B cell (primary cell): ENCODE data around the gene E2F7. TPM values are rescaled to one million over a fixed set of nuclear protein-coding genes. Genes with fewer than 3 reads are reported as not detected.

Experiments
- ATAC-seq: fragments of 200-7000 bp; cut with Tn5 transposase; one replicate; pipeline ENCODE4 v1.10.0; 2021; ENCODE audit warnings: low read depth, mild to moderate bottlenecking, moderate number of reproducible peaks, moderate library complexity
- CTCF ChIA-PET: fragments of 350-600 bp; sonication (Branson Sonifier 250); formaldehyde crosslinking; loops from one replicate; lab custom pipeline; 2021; ENCODE audit warnings: antibody characterized with exemption, inconsistent platforms; lab: Charles Lee
- POLR2A ChIA-PET: fragments of 350-600 bp; sonication (Branson Sonifier 250); formaldehyde crosslinking; loops from one replicate; lab custom pipeline; 2021; ENCODE audit warnings: antibody characterized with exemption; lab: Charles Lee
- DNase-seq: peaks from one replicate; pipeline ENCODE4 v3.0.0; 2013
- H2AFZ ChIP-seq: 2 replicates; pipeline ENCODE4 v1.6.1; 2012; ENCODE audit warnings: mild to moderate bottlenecking, low read depth, low read length; ENCODE audit not compliant: insufficient read depth, poor library complexity, severe bottlenecking
- H3K27ac ChIP-seq, 2 donors: 1 replicate in 1 of 2; 2 replicates in 1 of 2; pipeline ENCODE4 v1.5.1; 2012 to 2013; ENCODE audit warnings: low read length in 2 of 2, mild to moderate bottlenecking in 2 of 2, moderate library complexity in 1 of 2
- H3K27me3 ChIP-seq, 4 experiments: fragments of 200-600 bp in 1 of 4; sonication (generic) in 1 of 4; replicated peaks in 1 of 4; 1 replicate in 2 of 4; 2 replicates in 2 of 4; pipeline versions ENCODE4 v1.6.1 to v1.7.0; 2013 to 2016; ENCODE audit warnings: low read length in 3 of 4, mild to moderate bottlenecking in 2 of 4, mixed read lengths in 1 of 4, moderate library complexity in 1 of 4; ENCODE audit not compliant: insufficient read depth in 4 of 4, control insufficient read depth in 3 of 4; ENCODE audit errors: control extremely low read depth in 1 of 4
- H3K36me3 ChIP-seq, 2 experiments: replicated peaks in 1 of 2; 1 replicate in 1 of 2; 2 replicates in 1 of 2; pipeline versions ENCODE4 v1.6.1 to v1.7.1; 2013; ENCODE audit warnings: low read length in 1 of 2; ENCODE audit not compliant: insufficient read depth in 2 of 2, control insufficient read depth in 1 of 2; ENCODE audit errors: control extremely low read depth in 1 of 2, extremely low read depth in 1 of 2
- H3K4me1 ChIP-seq, 2 donors: fragments of 200-600 bp in 1 of 2; sonication (generic) in 1 of 2; 1 replicate in 1 of 2; 2 replicates in 1 of 2; pipeline versions ENCODE4 v1.5.1 to v1.6.1; 2013 to 2017; ENCODE audit warnings: low read length in 2 of 2; ENCODE audit not compliant: control insufficient read depth in 2 of 2, insufficient read depth in 2 of 2
- H3K4me2 ChIP-seq: replicated peaks from 2 replicates; pipeline ENCODE3; 2012; ENCODE audit warnings: mild to moderate bottlenecking, low read depth, low read length; ENCODE audit not compliant: poor library complexity, severe bottlenecking
- H3K4me3 ChIP-seq, 5 experiments: fragments of 200-600 bp in 1 of 5; sonication (generic) in 1 of 5; 1 replicate in 3 of 5; 2 replicates in 2 of 5; pipeline versions ENCODE4 v1.5.1 to v1.7.0; 2011 to 2016; ENCODE audit warnings: low read length in 4 of 5, mild to moderate bottlenecking in 4 of 5, low read depth in 2 of 5, control low read depth in 1 of 5, moderate library complexity in 1 of 5; ENCODE audit not compliant: insufficient read depth in 1 of 5; ENCODE audit errors: control extremely low read depth in 1 of 5, extremely low read depth in 1 of 5
- H3K79me2 ChIP-seq: fragments of 200-600 bp; sonication (generic); one replicate; pipeline ENCODE4 v1.6.0; 2016; ENCODE audit warnings: low read length; ENCODE audit not compliant: control insufficient read depth, insufficient read depth
- H3K9ac ChIP-seq: fragments of 200-600 bp; sonication (generic); 2 replicates; pipeline ENCODE4 v1.6.1; 2017; ENCODE audit warnings: mild to moderate bottlenecking, low read length, moderate library complexity
- H3K9me3 ChIP-seq, 3 donors: one replicate each; pipeline versions ENCODE4 v1.6.1 to v1.7.1; 2013; ENCODE audit warnings: low read length in 2 of 3; ENCODE audit not compliant: control insufficient read depth in 2 of 3, insufficient read depth in 1 of 3; ENCODE audit errors: control extremely low read depth in 1 of 3
- H4K20me1 ChIP-seq: 2 replicates; pipeline ENCODE4 v1.6.0; 2012; ENCODE audit warnings: mild to moderate bottlenecking, low read length; ENCODE audit not compliant: insufficient read depth, control insufficient read depth, poor library complexity, severe bottlenecking
- H3K27ac Mint-ChIP-seq: one replicate; pipeline ENCODE4 v1.8.0; 2021; ENCODE audit warnings: mixed read lengths
- H3K27me3 Mint-ChIP-seq: one replicate; pipeline ENCODE4 v1.8.0; 2021; ENCODE audit warnings: mixed read lengths
- H3K4me1 Mint-ChIP-seq: one replicate; pipeline ENCODE4 v1.8.0; 2021; ENCODE audit warnings: mixed read lengths
- H3K4me3 Mint-ChIP-seq: one replicate; pipeline ENCODE4 v1.8.0; 2021; ENCODE audit warnings: mixed read lengths
- H3K9me3 Mint-ChIP-seq: one replicate; pipeline ENCODE4 v1.8.0; 2022; ENCODE audit warnings: mixed read lengths; ENCODE audit not compliant: insufficient read depth
- EZH2 ChIP-seq: IDR thresholded peaks from 2 replicates; pipeline ENCODE4 v1.6.1; 2012; ENCODE audit warnings: borderline replicate concordance, low read depth, mild to moderate bottlenecking, moderate library complexity, low read length; ENCODE audit not compliant: insufficient read depth, poor library complexity, severe bottlenecking
- WGBS: methylation state at CpG from one replicate; pipeline ENCODE4 v1.1.5; 2013; ENCODE audit warnings: missing lambda C conversion rate; ENCODE audit not compliant: insufficient coverage; 5-methylcytosine and 5-hydroxymethylcytosine counted together
- intact Hi-C: fragments of 100-400 bp; cut with micrococcal nuclease; formaldehyde crosslinking; loops from one replicate; pipeline ENCODE4 v1.10.0; 2022
- polyA plus RNA-seq: library from polyadenylated mRNA; depleted of rRNA; stranded (reverse); fragments of >200 nt; gene quantifications from 2 replicates; pipeline ENCODE4 v1.2.3, GENCODE V29; 2012
- total RNA-seq, 2 donors: library from RNA; stranded (reverse); fragments of 120-200 nt in 1 of 2; gene quantifications; 1 replicate in 1 of 2; 2 replicates in 1 of 2; pipeline versions ENCODE4 v1.2.3 to v1.2.4, GENCODE V29; 2013 to 2022
- TF ChIP-seq, protein P1 (sequence below): fragments of 200-600 bp; IDR thresholded peaks from one replicate; pipeline ENCODE4 v1.8.0; 2022; ENCODE audit warnings: antibody characterized with exemption, mild to moderate bottlenecking

E2F7 gene
- total and polyA plus RNA-seq, 2 donors (not counting 1 experiment from before 2014, with no cell fraction given): 0.15 to 0.42 TPM

DNA sequence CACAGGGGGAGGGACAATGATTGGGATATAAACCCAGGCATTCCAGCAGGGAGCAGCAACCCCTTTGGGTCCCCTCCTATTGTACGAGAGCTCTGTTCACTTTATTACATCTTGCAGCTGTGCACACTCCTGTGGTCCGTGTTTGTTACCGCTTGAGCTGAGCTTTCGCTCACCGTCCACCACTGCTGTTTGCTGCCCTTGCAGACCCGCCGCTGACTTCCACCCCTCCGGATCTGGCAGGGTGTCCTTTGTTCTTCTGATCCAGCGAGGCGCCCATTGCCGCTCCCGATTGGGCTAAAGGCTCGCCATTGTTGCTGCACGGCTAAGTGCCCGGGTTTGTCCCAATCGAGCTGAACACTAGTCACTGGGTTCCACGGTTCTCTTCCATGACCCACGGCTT lies 64.1 kb downstream of the E2F7 start:
- H3K4me3 Mint-ChIP-seq: no peak overlapping the region
- Histone ChIP-seq H3K36me3 (no peaks in the 10 kb centered on the region), H2AFZ (no peak overlapping the region), H3K4me1 (no peaks in the 10 kb centered on the region), H3K9ac (no peak overlapping the region), H3K4me3 (no peak overlapping the region), H3K27ac (no peak overlapping the region), H3K9me3 (no peaks in the 10 kb centered on the region), H3K79me2 (no peaks in the 10 kb centered on the region), H4K20me1 (no peaks in the 10 kb centered on the region), H3K27me3 (peaks cover 0 to 8% (median 0%) of the 10 kb centered on the region in 4 experiments), H3K4me2 (no peak overlapping the region)
- H3K4me1 Mint-ChIP-seq: no peaks in the 10 kb centered on the region
- ATAC-seq (no peak), DNase-seq (no peak)
- H3K9me3 Mint-ChIP-seq: no peaks in the 10 kb centered on the region
- CTCF ChIA-PET: interaction anchor here (0.7 to 3.4 kb wide), 3 partner anchors 9 to 380 kb away, joined by 3 to 20 read pairs (median 4); no protein-coding TSS in a partner anchor
- TF ChIP-seq, protein P1, sequence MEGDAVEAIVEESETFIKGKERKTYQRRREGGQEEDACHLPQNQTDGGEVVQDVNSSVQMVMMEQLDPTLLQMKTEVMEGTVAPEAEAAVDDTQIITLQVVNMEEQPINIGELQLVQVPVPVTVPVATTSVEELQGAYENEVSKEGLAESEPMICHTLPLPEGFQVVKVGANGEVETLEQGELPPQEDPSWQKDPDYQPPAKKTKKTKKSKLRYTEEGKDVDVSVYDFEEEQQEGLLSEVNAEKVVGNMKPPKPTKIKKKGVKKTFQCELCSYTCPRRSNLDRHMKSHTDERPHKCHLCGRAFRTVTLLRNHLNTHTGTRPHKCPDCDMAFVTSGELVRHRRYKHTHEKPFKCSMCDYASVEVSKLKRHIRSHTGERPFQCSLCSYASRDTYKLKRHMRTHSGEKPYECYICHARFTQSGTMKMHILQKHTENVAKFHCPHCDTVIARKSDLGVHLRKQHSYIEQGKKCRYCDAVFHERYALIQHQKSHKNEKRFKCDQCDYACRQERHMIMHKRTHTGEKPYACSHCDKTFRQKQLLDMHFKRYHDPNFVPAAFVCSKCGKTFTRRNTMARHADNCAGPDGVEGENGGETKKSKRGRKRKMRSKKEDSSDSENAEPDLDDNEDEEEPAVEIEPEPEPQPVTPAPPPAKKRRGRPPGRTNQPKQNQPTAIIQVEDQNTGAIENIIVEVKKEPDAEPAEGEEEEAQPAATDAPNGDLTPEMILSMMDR: no peak
- no peak for TF ChIP-seq EZH2
- H3K27me3 Mint-ChIP-seq: peaks cover 8% of the 10 kb centered on the region
- POLR2A ChIA-PET: no interaction called here
- intact Hi-C loops: no loop called here
- no peak overlapping the region for H3K27ac Mint-ChIP-seq
- 91% methylated on average over 18 of the region's 18 CpGs for WGBS

DNA sequence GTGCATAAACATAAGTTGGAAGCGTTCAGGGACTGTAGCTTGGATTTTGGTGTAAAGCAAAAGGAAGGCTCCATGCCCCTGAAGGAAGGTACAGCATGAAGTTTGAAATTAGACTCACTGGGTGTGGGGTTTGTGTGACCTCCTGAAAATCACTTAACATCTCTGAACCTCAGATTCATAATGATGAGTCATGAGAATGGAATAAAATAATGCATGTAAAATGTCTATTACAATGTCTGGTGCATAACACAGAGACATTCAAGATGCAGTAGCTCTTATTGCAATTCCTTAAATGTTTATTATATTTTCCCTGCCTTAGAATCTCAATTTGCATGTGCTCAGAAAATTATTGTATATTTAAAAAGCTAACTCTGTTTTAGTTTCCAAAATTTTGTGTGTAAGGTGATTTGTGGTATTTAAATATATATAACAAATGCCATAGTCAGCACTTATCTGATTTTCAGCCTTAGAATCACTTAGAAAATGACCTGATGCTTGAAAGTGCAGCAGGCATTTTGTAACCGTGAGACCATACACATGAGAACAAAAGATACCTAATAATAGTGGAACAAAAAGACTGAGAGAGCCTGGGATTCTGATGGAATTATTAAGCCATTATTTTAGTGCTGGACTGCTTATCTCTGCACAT lies 66.3 kb downstream of the E2F7 start:
- H3K27ac Mint-ChIP-seq: no peak overlapping the region
- peaks cover 4% of the 10 kb centered on the region for H3K27me3 Mint-ChIP-seq
- H3K4me3 Mint-ChIP-seq: no peak overlapping the region
- no peaks in the 10 kb centered on the region for H3K9me3 ChIP-seq
- H3K9me3 Mint-ChIP-seq: no peaks in the 10 kb centered on the region
- no peak overlapping the region for H3K4me3 ChIP-seq
- ATAC-seq (no peak), DNase-seq (no peak)
- H3K4me1 ChIP-seq: no peaks in the 10 kb centered on the region
- TF ChIP-seq EZH2: no peak
- TF ChIP-seq, protein P1: no peak
- no peaks in the 10 kb centered on the region for H3K4me1 Mint-ChIP-seq
- WGBS: no CpG with 5 or more reads among the region's 2 CpGs
- no peak overlapping the region for H3K9ac ChIP-seq
- no peaks in the 10 kb centered on the region for H3K79me2 ChIP-seq
- H2AFZ ChIP-seq: no peak overlapping the region
- H4K20me1 ChIP-seq: no peaks in the 10 kb centered on the region
- H3K4me2 ChIP-seq: no peak overlapping the region
- intact Hi-C loops: no loop called here
- H3K27me3 ChIP-seq: peaks cover 0 to 6% (median 0%) of the 10 kb centered on the region in 4 experiments
- ChIA-PET POLR2A (no interaction called here), CTCF (interaction anchor here (3.4 kb wide), 1 partner anchor 11 kb away, joined by 20 read pairs; no protein-coding TSS in a partner anchor)
- no peaks in the 10 kb centered on the region for H3K36me3 ChIP-seq
- H3K27ac ChIP-seq: no peak overlapping the region
